Tibial artery (tissue), 4 donors: Measurements from ENCODE around the gene A2M.

Experiments
- DNase-seq, 2 donors: peaks; one replicate each; pipeline ENCODE4 v3.0.0-alpha.2; 2019
- H3K27ac ChIP-seq, 2 donors: fragments of 200-600 bp; sonication (generic) in 1 of 2; 1 replicate in 1 of 2; 2 replicates in 1 of 2; pipeline ENCODE4 v1.5.1; 2018 to 2019; ENCODE audit warnings: mild to moderate bottlenecking in 1 of 2
- H3K27me3 ChIP-seq, 2 donors: fragments of 200-600 bp; sonication (generic) in 1 of 2; one replicate each; pipeline versions ENCODE4 v1.5.1 to v1.6.0; 2016 to 2019
- H3K36me3 ChIP-seq, 3 donors: fragments of 200-600 bp; sonication (generic) in 2 of 3; one replicate each; pipeline ENCODE4 v1.5.1; 2016 to 2019; ENCODE audit warnings: mild to moderate bottlenecking in 2 of 3
- H3K4me1 ChIP-seq, 4 donors: fragments of 200-600 bp; sonication (generic) in 2 of 4; 1 replicate in 3 of 4; 2 replicates in 1 of 4; pipeline ENCODE4 v1.5.1; 2016 to 2019
- H3K4me3 ChIP-seq, 2 donors: fragments of 200-600 bp; sonication (generic) in 1 of 2; 1 replicate in 1 of 2; 2 replicates in 1 of 2; pipeline ENCODE4 v1.5.1; 2018 to 2019; ENCODE audit warnings: mild to moderate bottlenecking in 2 of 2
- H3K9me3 ChIP-seq, 3 donors: fragments of 200-600 bp; sonication (generic) in 1 of 3; one replicate each; pipeline ENCODE4 v1.5.1; 2016 to 2019
- CTCF ChIP-seq, 2 experiments: fragments of 200-600 bp in 1 of 2; fragments of 450-650 bp in 1 of 2; IDR thresholded peaks; one replicate each; pipeline ENCODE4 v1.5.1; 2017 to 2019; ENCODE audit warnings: antibody characterized with exemption in 2 of 2, mild to moderate bottlenecking in 1 of 2, moderate library complexity in 1 of 2
- intact Hi-C: fragments of 100-400 bp; cut with DNase I; formaldehyde crosslinking; loops from one replicate; pipeline ENCODE4 v1.15.0; 2023; ENCODE audit warnings: low total_unique reads

A2M gene

GRCh38 chr12:9079082-9079481 is 36.6 kb downstream of the A2M start:
- Histone ChIP-seq H3K4me3 (no peak overlapping the region), H3K4me1 (no peaks in the 10 kb centered on the region), H3K27ac (no peak overlapping the region), H3K9me3 (peaks cover 0 to 6% (median 6%) of the 10 kb centered on the region in 3 donors), H3K36me3 (peaks cover 89 to 91% (median 90%) of the 10 kb centered on the region in 3 donors), H3K27me3 (no peaks in the 10 kb centered on the region)
- no peak for DNase-seq
- no peak for TF ChIP-seq CTCF (IDR thresholded peaks at IDR 0.05)
- intact Hi-C loops, result no loop called here

- no peak overlapping the region for H3K27ac ChIP-seq
- peaks cover 89 to 92% (median 91%) of the 10 kb centered on the region in 3 donors for H3K36me3 ChIP-seq
- TF ChIP-seq CTCF (IDR thresholded peaks at IDR 0.05), result no peak
- no peak for DNase-seq
- H3K9me3 ChIP-seq, result no peaks in the 10 kb centered on the region
- no peak overlapping the region for H3K4me3 ChIP-seq
- H3K27me3 ChIP-seq, result no peaks in the 10 kb centered on the region
- intact Hi-C loops, result no loop called here
- H3K4me1 ChIP-seq, result no peaks in the 10 kb centered on the region
These were observed 38.3 kb downstream of the A2M start for GRCh38 chr12:9077152-9078031.

GRCh38 chr12:9076733-9077132 is 39.0 kb downstream of the A2M start:
- no peaks in the 10 kb centered on the region for H3K9me3 ChIP-seq
- no peaks in the 10 kb centered on the region for H3K4me1 ChIP-seq
- DNase-seq, result no peak
- no peaks in the 10 kb centered on the region for H3K27me3 ChIP-seq
- peaks cover 89 to 94% (median 91%) of the 10 kb centered on the region in 3 donors for H3K36me3 ChIP-seq
- TF ChIP-seq CTCF (IDR thresholded peaks at IDR 0.05), result no peak
- no peak overlapping the region for H3K27ac ChIP-seq
- H3K4me3 ChIP-seq, result no peak overlapping the region
- intact Hi-C loops, result no loop called here

GRCh38 chr12:9075138-9075535 is 40.6 kb downstream of the A2M start:
- DNase-seq, result no peak
- no peak overlapping the region for H3K27ac ChIP-seq
- no peaks in the 10 kb centered on the region for H3K9me3 ChIP-seq
- H3K4me1 ChIP-seq, result no peaks in the 10 kb centered on the region
- intact Hi-C loops, result no loop called here
- H3K4me3 ChIP-seq, result no peak overlapping the region
- H3K27me3 ChIP-seq, result no peaks in the 10 kb centered on the region
- H3K36me3 ChIP-seq, result peaks cover 96 to 100% (median 100%) of the 10 kb centered on the region in 3 donors
- TF ChIP-seq CTCF (IDR thresholded peaks at IDR 0.05), result no peak

GRCh38 chr12:9074484-9075137 is 41.1 kb downstream of the A2M start:
- no peak overlapping the region for H3K4me3 ChIP-seq
- H3K9me3 ChIP-seq, result no peaks in the 10 kb centered on the region
- H3K27me3 ChIP-seq, result no peaks in the 10 kb centered on the region
- no peaks in the 10 kb centered on the region for H3K4me1 ChIP-seq
- intact Hi-C loops, result loop anchor here (5.0 kb wide), 1 partner anchor 33 kb away; no protein-coding TSS in a partner anchor
- no peak overlapping the region for H3K27ac ChIP-seq
- H3K36me3 ChIP-seq, result peaks cover 95 to 100% (median 99%) of the 10 kb centered on the region in 3 donors
- DNase-seq, result no peak
- no peak for TF ChIP-seq CTCF (IDR thresholded peaks at IDR 0.05)
